Stimulated activated CD8-positive, alpha-beta memory T cell treated with anti-CD3 and anti-CD28 coated beads, Interleukin-4, amount 100 ng/mL, for 24 hours (primary cell): Measurements from ENCODE around the gene CXXC5.
"Not testable (repeated sequence)": the region's sequence is repeated elsewhere in the genome, so short reads cannot be mapped to it uniquely, and the experiment has no call there.

ENCODE experiments used
- DNase-seq: peaks from one replicate; pipeline ENCODE4 v3.0.0-alpha.2; 2020; ENCODE audit warnings: low read depth

CXXC5 gene

GRCh38 chr5:139648205-139649081, at the start of gene CXXC5:
Gene CXXC5, plus strand, starts transcription at chr5:139648349. Its CDS starts 32,175 bp downstream, at chr5:139680524.
- DNase-seq = peak; percentile 59

- DNase-seq = not testable (repeated sequence)
These were observed 49.6 kb upstream of the CXXC5 start for GRCh38 chr5:139598601-139598965.

- no peak for DNase-seq
These were observed 47.7 kb upstream of the CXXC5 start for GRCh38 chr5:139600336-139600949.

GRCh38 chr5:139601429-139601828, 46.7 kb upstream of the CXXC5 start:
- DNase-seq = no peak

- not testable (repeated sequence) for DNase-seq
These were observed 46.2 kb upstream of the CXXC5 start for GRCh38 chr5:139601948-139602347.

- DNase-seq = no peak
These were observed 42.3 kb upstream of the CXXC5 start for GRCh38 chr5:139605887-139606286.

GRCh38 chr5:139611703-139612584, 36.2 kb upstream of the CXXC5 start:
- no peak for DNase-seq

- DNase-seq = no peak
These were observed 28.3 kb upstream of the CXXC5 start for GRCh38 chr5:139619861-139620260.

GRCh38 chr5:139625398-139625797, 22.8 kb upstream of the CXXC5 start:
- not testable (repeated sequence) for DNase-seq

- DNase-seq = no peak
These were observed 17.3 kb upstream of the CXXC5 start for GRCh38 chr5:139630855-139631254.

- DNase-seq = no peak
These were observed 16.5 kb upstream of the CXXC5 start for GRCh38 chr5:139631520-139632165.

GRCh38 chr5:139633295-139634027, 14.7 kb upstream of the CXXC5 start:
- no peak for DNase-seq

- DNase-seq = no peak
These were observed 14.2 kb upstream of the CXXC5 start for GRCh38 chr5:139634028-139634325.

GRCh38 chr5:139634541-139634940, 13.6 kb upstream of the CXXC5 start:
- no peak for DNase-seq

- no peak for DNase-seq
These were observed 13.0 kb upstream of the CXXC5 start for GRCh38 chr5:139635191-139635590.

GRCh38 chr5:139635606-139636206, 12.4 kb upstream of the CXXC5 start:
- DNase-seq = no peak

- no peak for DNase-seq
These were observed 11.8 kb upstream of the CXXC5 start for GRCh38 chr5:139636207-139636792.

- no peak for DNase-seq
These were observed 11.2 kb upstream of the CXXC5 start for GRCh38 chr5:139636975-139637408.

- no peak for DNase-seq
These were observed 10.6 kb upstream of the CXXC5 start for GRCh38 chr5:139637438-139638089.
